ENCODE results near the gene TSSC4.

Gene TSSC4

GRCh38 chr11:2387266-2387987 is 13.1 kb upstream of the TSSC4 start:
- DNase-seq = peak; percentile 19 to 54

DNA sequence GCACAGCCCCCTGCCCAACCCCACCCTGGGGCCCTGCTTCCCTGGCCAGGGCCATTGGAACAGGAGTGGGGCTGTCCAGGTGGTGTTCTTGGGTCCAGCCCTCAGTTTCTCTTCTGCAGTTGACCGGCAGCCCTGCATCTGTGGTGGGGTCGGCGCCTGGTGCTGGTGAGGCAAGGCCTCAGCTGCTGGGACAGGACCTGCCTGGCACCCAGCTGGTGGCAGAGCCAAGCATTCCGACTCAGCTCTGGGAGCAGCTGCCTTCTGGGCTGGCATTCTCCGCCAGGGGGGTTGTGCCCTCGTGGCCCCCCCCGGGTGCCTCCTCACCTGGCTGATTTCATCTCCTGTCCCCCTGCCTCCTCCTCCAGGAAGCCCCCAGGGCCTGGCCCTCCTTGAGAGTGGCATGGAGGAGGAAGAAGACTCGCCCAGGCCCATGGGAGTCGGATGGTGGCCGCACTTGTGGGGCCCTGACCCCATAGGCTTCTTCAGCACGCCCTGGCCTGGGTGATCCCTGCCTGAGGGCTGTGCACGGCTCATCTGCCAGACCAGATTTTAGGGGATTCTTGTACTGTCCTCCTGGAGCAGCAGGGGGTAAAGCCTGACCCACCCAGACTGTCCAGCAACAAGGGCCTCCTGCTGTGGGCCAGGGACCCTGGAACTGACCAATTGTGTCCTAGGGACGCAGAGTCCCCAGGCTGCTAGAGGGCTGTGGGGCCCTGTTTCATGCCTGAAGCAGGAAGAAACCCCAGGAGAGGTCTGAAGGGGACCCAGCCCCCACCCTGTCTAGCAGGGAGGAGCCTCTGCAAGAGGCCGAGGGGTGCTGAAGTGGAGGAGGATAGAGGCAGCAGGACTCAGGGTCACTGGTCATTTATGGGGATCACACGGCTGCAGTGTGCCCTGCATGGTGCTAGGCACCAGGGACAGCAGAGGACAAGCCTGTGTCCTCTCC is 11.8 kb upstream of the TSSC4 start:
- DNase-seq = no peak

- no peak for DNase-seq
Measured at GRCh38 chr11:2389377-2390026, 11.0 kb upstream of the TSSC4 start.

- no peak for DNase-seq
Measured at GRCh38 chr11:2390091-2390724, 10.3 kb upstream of the TSSC4 start.

DNA sequence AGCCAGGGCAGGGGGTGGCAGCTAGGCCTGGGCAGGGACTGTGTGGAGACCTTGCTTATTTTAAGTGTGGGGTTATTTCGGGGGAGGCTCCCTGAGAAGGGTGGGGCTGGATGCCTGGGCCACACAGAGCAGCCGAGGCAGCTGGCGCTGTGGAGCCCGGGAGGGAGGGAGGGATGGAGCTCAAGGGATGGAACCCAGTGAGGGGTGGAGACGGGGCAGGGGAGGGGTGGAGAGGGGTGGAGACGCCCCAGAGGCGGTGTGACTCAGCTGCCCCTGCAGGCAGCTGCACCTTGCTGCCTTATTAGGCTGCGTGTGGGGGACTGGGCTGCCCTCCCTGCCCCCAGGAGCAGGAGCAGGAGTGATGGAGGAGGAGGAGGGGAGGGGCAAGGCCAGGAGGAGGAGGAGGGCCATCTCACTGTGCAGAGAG is 9.8 kb upstream of the TSSC4 start:
- no peak for DNase-seq

GRCh38 chr11:2391181-2391975 is 9.2 kb upstream of the TSSC4 start:
- no peak for DNase-seq

DNA sequence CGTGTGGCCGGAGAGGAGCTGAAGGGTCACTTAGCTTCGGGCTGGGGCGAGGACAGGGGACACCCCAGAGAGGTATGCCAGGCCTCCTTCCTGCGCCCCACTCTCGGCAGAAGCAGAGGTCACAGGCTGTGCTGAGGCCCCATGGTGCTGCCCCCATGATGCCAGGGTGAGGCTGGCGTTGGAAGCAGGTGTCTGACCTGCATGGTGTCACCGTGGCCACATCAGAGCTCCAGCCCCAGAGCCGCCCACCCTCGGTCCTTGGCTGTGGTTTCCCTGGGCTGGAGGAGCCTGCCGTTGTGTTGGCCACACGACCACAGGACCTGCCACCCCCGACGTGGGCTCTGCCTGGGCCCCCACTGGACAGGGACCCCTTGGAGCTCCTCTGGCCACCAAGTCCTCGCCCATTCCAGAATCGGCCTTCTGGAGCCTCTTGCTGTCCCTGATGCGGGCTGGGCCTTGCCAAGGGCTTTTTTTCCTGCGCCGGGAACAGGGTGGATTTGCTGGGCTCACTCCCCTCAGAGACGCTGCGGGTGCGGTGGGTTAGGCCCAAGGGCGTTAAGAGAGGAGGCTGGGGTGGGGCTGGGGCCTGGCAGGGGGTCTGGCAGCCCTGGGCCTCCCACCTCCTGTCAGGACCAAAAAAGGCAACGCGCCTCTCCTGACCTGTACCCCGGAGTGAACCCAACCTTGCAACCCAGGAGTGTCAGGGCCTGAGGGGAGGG is 8.2 kb upstream of the TSSC4 start:
- no peak for DNase-seq

DNA sequence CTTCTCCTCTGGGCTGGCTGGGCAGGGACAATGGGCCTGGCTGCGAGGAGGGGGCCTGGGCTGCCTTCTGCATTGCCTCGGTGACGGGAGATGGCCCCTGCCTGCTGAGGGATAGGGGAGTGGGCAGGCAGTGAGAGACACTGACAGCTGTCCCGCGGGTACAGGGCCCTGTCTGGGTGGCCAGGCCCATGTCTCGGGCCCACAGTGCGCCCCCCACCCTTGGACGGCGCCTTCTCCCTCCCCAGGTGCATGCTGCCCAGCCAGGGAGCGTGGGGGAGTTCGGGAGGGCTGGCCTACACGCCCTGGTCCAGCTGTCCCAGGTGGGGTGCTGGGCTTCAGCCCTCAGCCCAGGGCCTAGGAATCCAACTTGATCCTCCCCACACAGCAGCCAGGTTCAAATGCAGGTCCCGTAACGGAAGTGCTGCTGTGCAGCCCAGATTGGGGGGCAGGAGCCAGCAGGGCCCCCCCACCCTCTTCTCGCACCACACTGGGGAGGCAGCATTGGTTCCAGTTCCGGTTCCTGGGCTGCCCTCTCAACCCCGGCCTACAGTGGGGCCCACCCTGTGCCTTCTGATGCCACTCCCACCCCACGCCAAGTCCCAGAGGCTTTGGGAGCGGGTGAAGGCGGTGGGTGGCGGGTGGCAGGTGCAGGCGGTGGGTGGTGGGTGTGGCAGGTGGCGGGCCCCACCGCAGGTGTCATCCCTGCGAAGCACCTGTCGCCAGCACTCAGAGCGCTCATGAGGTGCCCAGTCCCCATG is 7.3 kb upstream of the TSSC4 start:
- DNase-seq = peak in 1 of 2 donors; percentile 32

- peak in 1 of 2 donors; percentile 50 for DNase-seq
Measured at GRCh38 chr11:2393941-2394817, 6.4 kb upstream of the TSSC4 start.

DNA sequence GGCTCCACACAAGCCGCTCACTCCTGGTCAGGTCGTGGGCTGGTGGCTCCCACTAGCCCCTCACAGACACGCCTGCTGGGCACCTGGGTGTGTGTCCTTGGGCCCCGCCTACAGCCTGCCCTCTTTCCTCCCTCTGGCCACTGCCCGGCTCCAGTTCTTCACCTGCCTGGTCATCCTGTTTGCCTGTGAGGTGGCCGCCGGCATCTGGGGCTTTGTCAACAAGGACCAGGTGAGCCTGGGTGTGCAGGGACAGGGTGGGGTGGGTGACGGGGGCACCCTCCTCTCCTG is 5.8 kb upstream of the TSSC4 start:
- DNase-seq = no peak

- DNase-seq = no peak
Measured at GRCh38 chr11:2395211-2395730, 5.3 kb upstream of the TSSC4 start.

DNA sequence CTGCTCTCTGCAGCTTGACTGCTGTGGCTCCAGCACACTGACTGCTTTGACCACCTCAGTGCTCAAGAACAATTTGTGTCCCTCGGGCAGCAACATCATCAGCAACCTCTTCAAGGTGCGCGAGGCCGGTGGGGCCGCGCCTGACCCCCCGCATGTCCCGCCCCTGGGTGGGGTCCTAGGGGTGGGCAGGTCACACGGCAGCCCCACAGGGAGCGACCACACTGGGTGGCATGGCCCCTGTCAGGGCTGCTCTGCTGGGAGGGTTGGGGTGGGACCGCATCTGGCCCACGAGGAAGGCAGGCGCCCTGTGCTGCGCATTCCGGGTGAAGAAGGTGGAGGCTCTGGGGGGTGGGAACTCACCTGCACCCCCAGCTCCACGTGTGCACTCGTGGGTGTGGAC is 4.7 kb upstream of the TSSC4 start:
- DNase-seq = no peak

GRCh38 chr11:2396471-2396870 is 4.1 kb upstream of the TSSC4 start:
- DNase-seq = no peak

DNA sequence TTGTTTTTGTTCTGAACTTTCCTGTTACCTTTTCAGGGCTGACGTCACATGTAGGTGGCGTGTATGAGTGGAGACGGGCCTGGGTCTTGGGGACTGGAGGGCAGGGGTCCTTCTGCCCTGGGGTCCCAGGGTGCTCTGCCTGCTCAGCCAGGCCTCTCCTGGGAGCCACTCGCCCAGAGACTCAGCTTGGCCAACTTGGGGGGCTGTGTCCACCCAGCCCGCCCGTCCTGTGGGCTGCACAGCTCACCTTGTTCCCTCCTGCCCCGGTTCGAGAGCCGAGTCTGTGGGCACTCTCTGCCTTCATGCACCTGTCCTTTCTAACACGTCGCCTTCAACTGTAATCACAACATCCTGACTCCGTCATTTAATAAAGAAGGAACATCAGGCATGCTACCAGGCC is 3.5 kb upstream of the TSSC4 start:
- no peak for DNase-seq

- no peak for DNase-seq
Measured at GRCh38 chr11:2398664-2399355, 1.7 kb upstream of the TSSC4 start.

DNA sequence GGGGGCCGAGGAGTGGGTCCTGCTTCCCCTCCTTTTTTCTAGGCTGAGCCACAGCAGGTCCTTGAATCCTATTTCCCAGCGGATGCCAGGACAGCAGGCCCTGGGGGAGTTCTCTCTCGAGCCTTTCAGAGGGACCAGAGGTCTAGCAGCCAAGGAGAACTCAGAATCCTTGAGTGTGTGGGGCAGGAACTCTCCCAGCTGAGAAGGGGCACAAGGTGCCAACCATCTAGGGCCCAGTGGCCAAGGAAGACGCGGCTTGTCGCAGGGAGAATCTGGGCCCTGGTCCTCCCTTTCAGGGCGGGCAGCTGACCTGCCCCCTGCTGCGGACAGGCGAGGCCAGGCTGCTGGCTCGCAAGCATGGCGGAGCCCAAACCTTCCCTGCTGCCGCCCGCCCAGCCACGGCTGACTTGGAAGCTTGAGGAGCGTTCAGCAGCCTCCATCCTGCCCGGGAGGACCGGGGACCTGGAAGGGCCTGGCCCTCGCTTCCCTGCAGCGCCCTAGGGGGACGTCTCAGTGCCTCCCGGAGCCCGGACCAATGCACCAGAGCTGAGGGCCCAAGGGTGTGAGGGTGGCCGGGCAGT is 972 bp upstream of the TSSC4 start:
- no peak for DNase-seq

DNA sequence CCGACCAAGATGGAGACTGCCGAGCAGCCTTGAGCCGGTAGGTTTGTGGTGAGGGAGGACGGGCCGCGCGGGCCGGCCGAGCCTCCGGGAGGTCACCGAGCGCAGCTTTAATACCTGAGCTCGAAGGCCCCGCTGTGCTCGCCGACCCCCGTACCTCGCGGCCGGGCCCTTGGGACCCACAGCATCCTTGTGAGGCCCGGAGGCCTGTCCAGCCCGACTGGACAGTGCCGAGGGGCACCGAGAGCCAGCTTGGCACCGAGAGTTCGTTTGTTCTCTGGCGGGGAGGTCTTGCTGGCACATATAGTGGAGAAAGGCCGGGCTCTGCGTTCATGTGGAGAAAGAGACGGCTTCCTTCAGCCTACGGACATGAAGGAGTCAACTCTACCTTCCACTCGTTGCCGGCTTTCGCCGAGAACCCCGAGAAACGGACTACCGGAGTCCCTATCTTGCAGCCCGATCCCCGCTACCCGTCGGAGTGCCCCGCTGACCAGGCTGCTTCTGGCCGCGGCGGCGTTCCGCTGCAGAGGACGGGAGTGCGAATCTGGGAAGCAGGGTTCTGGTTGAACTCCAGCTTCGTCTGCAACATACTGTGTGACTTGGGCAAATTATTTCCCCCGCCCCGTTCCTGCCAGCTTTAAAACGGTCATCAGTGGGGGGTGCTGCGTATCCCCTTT is 349 bp downstream of the TSSC4 start:
- no peak for DNase-seq

- DNase-seq = no peak
Measured at GRCh38 chr11:2401436-2401984, 960 bp downstream of the TSSC4 start.

Measured in CD4-positive, alpha-beta T cell treated with Interferon alpha-2 for 1 hour (primary cell).